GM13977 (cell line): ENCODE data around the gene SVBP.

Experiments used
- DNase-seq: peaks from one replicate; pipeline ENCODE4 v3.0.0; 2012; ENCODE audit warnings: low spot score
- in situ Hi-C: fragments of 300-500 bp; cut with MboI; formaldehyde crosslinking; loops from one replicate; pipeline ENCODE4 v1.12.0; 2022; ENCODE audit warnings: low sequenced_read_pairs, low pct_unique_long_range_greater_than_20kb, mixed read lengths, inconsistent platforms; ENCODE audit not compliant: unreplicated experiment
- TF ChIP-seq, protein P1 (sequence below): IDR thresholded peaks from 2 replicates; pipeline ENCODE4 v1.5.1; 2012; ENCODE audit warnings: mild to moderate bottlenecking, control low read depth; ENCODE audit not compliant: insufficient read depth; ENCODE audit errors: extremely low read depth, missing control alignments

Gene SVBP

DNA sequence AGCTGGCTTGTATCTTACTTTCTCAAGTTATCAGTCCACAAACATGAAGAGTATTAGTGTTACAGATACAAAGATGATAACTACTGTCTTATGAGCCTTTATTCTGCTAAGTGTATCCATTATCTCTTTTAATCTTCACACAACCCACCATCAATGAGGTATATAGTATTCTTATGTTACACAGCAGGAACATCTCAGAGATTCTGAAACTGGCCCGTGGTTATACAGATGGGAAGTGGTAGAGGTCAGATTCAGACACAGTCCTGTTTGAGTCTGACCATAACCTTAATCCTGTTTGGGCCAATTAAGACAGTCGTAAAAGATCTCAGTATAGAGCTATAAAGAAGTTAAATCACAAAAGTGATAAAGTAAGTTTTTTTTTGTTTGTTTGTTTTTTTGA is 37.5 kb downstream of the SVBP start:
- in situ Hi-C loops, result no loop called here
- TF ChIP-seq, protein P1, sequence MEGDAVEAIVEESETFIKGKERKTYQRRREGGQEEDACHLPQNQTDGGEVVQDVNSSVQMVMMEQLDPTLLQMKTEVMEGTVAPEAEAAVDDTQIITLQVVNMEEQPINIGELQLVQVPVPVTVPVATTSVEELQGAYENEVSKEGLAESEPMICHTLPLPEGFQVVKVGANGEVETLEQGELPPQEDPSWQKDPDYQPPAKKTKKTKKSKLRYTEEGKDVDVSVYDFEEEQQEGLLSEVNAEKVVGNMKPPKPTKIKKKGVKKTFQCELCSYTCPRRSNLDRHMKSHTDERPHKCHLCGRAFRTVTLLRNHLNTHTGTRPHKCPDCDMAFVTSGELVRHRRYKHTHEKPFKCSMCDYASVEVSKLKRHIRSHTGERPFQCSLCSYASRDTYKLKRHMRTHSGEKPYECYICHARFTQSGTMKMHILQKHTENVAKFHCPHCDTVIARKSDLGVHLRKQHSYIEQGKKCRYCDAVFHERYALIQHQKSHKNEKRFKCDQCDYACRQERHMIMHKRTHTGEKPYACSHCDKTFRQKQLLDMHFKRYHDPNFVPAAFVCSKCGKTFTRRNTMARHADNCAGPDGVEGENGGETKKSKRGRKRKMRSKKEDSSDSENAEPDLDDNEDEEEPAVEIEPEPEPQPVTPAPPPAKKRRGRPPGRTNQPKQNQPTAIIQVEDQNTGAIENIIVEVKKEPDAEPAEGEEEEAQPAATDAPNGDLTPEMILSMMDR, result no peak
- peak; percentile 48 for DNase-seq

DNA sequence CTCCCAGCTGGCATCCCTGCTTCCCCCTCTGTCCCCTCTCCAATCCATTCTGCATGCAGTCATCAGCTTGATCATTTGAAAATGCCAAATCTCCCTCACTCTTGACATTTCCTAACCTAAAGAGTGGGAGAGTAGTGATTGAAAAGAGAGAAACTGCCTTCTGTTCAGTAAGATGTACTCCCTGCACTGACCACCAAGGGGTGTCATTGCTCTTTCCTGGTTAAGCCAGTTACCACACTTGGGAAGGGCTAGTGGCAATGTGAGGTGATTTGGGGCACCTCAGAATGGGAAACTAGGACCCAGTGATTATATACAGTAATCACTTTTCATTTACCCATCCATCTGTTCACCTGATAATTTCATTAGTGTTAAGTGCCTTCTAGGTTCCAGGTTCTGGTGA is 39.3 kb downstream of the SVBP start:
- in situ Hi-C loops, result no loop called here
- TF ChIP-seq, protein P1, result peak; percentile 75
- peak; percentile 54 for DNase-seq

DNA sequence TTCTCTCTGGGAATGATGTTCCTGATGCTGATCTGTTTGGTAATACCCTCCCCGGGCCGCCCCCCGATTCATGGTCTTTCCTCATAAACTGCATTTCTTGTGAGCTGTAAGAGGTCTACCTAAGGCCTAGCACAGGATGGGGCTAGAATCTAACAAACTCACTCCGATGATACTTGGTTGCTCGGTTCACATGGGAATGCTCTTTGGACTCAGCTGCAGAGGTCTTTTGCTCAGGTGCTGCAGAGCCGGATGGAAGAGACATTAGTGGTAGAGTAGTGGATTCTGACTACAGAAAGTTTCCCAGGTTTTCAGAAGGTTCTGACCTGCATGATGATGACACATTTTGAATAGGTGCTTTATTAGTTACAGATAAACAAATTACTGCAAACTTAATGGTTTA is 40.7 kb downstream of the SVBP start:
- no peak for DNase-seq
- TF ChIP-seq, protein P1, result no peak
- in situ Hi-C loops, result no loop called here

DNA sequence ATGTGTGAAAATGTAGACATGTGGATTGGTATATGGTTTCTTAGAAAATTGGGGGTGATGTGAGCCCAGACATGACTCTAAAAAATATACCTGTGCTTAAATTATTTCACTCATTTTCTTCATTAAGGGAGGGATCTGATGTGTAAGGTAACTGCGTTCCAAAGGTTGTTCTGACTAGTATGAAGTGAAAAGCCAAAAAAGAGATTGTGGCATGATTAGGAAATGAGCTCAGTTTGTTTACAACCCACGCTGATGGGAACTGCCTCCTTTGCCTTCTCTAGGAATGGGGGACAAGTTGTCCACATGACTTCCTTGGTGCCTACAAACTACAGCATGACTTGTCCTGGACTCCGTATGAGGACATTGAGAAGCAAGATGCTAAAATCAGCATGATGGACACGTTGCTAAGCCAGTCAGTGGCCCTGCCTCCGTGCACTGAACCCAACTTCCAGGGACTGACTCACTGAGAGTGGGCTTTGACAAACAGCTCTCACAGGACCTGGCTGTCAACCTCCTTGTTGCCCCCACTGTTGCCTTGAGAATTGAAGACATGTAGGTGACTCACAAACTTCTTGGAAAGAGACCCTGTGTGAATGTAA is 42.2 kb downstream of the SVBP start:
- in situ Hi-C loops, result loop anchor here (25.0 kb wide), 1 partner anchor 287 kb away; no protein-coding TSS in a partner anchor

DNA sequence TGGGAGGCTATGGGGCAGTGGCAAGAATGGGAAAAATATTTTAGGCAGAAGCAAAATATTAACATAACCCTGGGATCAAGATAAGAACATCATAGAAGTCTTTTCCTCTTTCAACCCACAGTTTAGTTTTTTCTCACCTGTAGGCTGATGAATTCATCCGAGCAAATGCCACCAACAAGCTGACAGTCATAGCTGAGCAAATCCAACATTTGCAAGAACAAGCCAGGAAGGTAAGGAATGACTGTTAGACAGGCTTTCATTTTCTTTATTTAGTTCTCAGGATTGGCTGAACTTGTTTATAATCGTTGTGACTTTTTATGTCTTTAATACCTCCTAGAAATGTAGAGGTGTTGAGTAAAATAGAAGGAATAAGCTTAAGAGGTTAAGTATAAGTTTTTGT is 43.8 kb downstream of the SVBP start:
- no peak for DNase-seq
- in situ Hi-C loops, result loop anchor here (25.0 kb wide), 1 partner anchor 289 kb away; no protein-coding TSS in a partner anchor
- TF ChIP-seq, protein P1, result no peak

More for the DNA sequence above, 42.2 kb downstream of the SVBP start:
- DNase-seq, result no peak
- TF ChIP-seq, protein P1, result no peak

DNA sequence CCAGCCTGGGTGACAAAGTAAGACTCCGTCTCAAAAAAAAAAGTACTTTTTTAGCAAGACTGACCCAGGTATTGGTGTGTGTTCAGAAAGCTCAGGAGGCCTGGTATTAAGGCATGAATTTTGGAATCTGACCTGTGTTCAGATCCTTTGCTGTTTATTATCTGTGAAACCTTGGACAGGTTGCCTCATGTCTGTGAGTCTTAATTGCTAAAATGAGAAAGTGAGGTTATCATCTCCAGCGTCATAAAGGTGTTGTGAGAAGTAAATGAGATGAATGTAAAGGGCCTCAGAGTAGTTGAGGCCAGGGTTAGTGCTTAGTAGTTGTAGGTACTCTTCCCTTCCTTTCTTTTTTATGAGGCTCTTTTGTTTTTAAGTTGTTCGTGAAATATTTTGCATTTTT is 47.4 kb downstream of the SVBP start:
- TF ChIP-seq, protein P1, result no peak
- DNase-seq, result no peak
- in situ Hi-C loops, result loop anchor here (25.0 kb wide), 1 partner anchor 292 kb away; no protein-coding TSS in a partner anchor
